Measurements from ENCODE around the gene ZNHIT1.

- TF ChIP-seq E2F6 (IDR thresholded peaks at IDR 0.05; ENCODE audit: borderline replicate concordance, low read depth) (no peak), KDM5A (IDR thresholded peaks at IDR 0.05) (no peak), CHD4 (IDR thresholded peaks at IDR 0.05; ENCODE audit: borderline replicate concordance) (no peak), MAFK (IDR thresholded peaks at IDR 0.05; ENCODE audit: partially characterized antibody) (no peak), CTCF (IDR thresholded peaks at IDR 0.05) (no peak), EP300 (IDR thresholded peaks at IDR 0.05) (no peak), RAD21 (conservative IDR thresholded peaks at IDR 0.05 in 1 of 2, IDR thresholded peaks at IDR 0.05 in 1 of 2) (no peak), FOXS1 (CRISPR knock-in tag; IDR thresholded peaks at IDR 0.05) (no peak), POLR2A (IDR thresholded peaks at IDR 0.05; ENCODE audit: low read length) (no peak), CHD2 (IDR thresholded peaks at IDR 0.05; ENCODE audit: low read length, partially characterized antibody) (no peak), MAX (IDR thresholded peaks at IDR 0.05) (no peak)
These were observed 16.0 kb upstream of the ZNHIT1 start for GRCh38 chr7:101201695-101202602.
